ENCODE results near the gene RNF141. TPM values are rescaled to one million over a fixed set of nuclear protein-coding genes. Genes with fewer than 3 reads are reported as not detected.

The RNF141 gene
- total RNA-seq, 1 donor from 2014 or later = 30.0 TPM

GRCh38 chr11:10575346-10576034, 34.5 kb upstream of the RNF141 start:
- no peak overlapping the region for H3K27ac Mint-ChIP-seq (ENCODE audit: unreplicated experiment)
- peaks cover 36% of the 10 kb centered on the region for H3K36me3 Mint-ChIP-seq (ENCODE audit: unreplicated experiment)
- no peak for DNase-seq (ENCODE audit: extremely low spot score, unreplicated experiment)
- no peak overlapping the region for H3K4me3 Mint-ChIP-seq (ENCODE audit: unreplicated experiment)
- no peaks in the 10 kb centered on the region for H3K27me3 Mint-ChIP-seq (ENCODE audit: unreplicated experiment)
- no peak for TF ChIP-seq CTCF (IDR thresholded peaks at IDR 0.05)
- H3K9me3 Mint-ChIP-seq (ENCODE audit: unreplicated experiment) = no peaks in the 10 kb centered on the region
- H3K4me1 Mint-ChIP-seq (ENCODE audit: unreplicated experiment) = no peaks in the 10 kb centered on the region

GRCh38 chr11:10573556-10573955, 32.6 kb upstream of the RNF141 start:
- DNase-seq (ENCODE audit: extremely low spot score, unreplicated experiment) = no peak
- no peak for TF ChIP-seq CTCF (IDR thresholded peaks at IDR 0.05)
- H3K27me3 Mint-ChIP-seq (ENCODE audit: unreplicated experiment) = no peaks in the 10 kb centered on the region
- peaks cover 11% of the 10 kb centered on the region for H3K4me1 Mint-ChIP-seq (ENCODE audit: unreplicated experiment)
- no peak overlapping the region for H3K27ac Mint-ChIP-seq (ENCODE audit: unreplicated experiment)
- H3K9me3 Mint-ChIP-seq (ENCODE audit: unreplicated experiment) = no peaks in the 10 kb centered on the region
- H3K4me3 Mint-ChIP-seq (ENCODE audit: unreplicated experiment) = no peak overlapping the region
- peaks cover 27% of the 10 kb centered on the region for H3K36me3 Mint-ChIP-seq (ENCODE audit: unreplicated experiment)

- Mint-ChIP-seq H3K27me3 (ENCODE audit: unreplicated experiment) (no peaks in the 10 kb centered on the region), H3K9me3 (ENCODE audit: unreplicated experiment) (no peaks in the 10 kb centered on the region), H3K27ac (ENCODE audit: unreplicated experiment) (no peak overlapping the region), H3K4me1 (ENCODE audit: unreplicated experiment) (peaks cover 14% of the 10 kb centered on the region), H3K4me3 (ENCODE audit: unreplicated experiment) (no peak overlapping the region), H3K36me3 (ENCODE audit: unreplicated experiment) (peaks cover 24% of the 10 kb centered on the region)
- DNase-seq (ENCODE audit: extremely low spot score, unreplicated experiment) = no peak
- no peak for TF ChIP-seq CTCF (IDR thresholded peaks at IDR 0.05)
These were observed 32.0 kb upstream of the RNF141 start for GRCh38 chr11:10573028-10573427.

- no peaks in the 10 kb centered on the region for H3K27me3 Mint-ChIP-seq (ENCODE audit: unreplicated experiment)
- H3K9me3 Mint-ChIP-seq (ENCODE audit: unreplicated experiment) = no peaks in the 10 kb centered on the region
- TF ChIP-seq CTCF (IDR thresholded peaks at IDR 0.05) = no peak
- no peak overlapping the region for H3K27ac Mint-ChIP-seq (ENCODE audit: unreplicated experiment)
- H3K4me3 Mint-ChIP-seq (ENCODE audit: unreplicated experiment) = no peak overlapping the region
- DNase-seq (ENCODE audit: extremely low spot score, unreplicated experiment) = no peak
- H3K36me3 Mint-ChIP-seq (ENCODE audit: unreplicated experiment) = peaks cover 22% of the 10 kb centered on the region
- H3K4me1 Mint-ChIP-seq (ENCODE audit: unreplicated experiment) = peaks cover 18% of the 10 kb centered on the region
These were observed 31.5 kb upstream of the RNF141 start for GRCh38 chr11:10572533-10572932.

GRCh38 chr11:10568486-10568941, 27.5 kb upstream of the RNF141 start, which contains the start of gene LYVE1:
TSS of gene LYVE1 (minus strand) at chr11:10568665. CDS start at chr11:10568532, 133 bp downstream.
- no peak for TF ChIP-seq CTCF (IDR thresholded peaks at IDR 0.05)
- H3K27ac Mint-ChIP-seq (ENCODE audit: unreplicated experiment) = peak within 1 kb of the TSS; percentile 69
- H3K4me3 Mint-ChIP-seq (ENCODE audit: unreplicated experiment) = no peak within 1 kb of the TSS
- H3K27me3 Mint-ChIP-seq (ENCODE audit: unreplicated experiment) = no peaks in the 10 kb centered on the region
- DNase-seq (ENCODE audit: extremely low spot score, unreplicated experiment) = no peak
- peaks cover 25% of the 10 kb centered on the region for H3K4me1 Mint-ChIP-seq (ENCODE audit: unreplicated experiment)
- H3K9me3 Mint-ChIP-seq (ENCODE audit: unreplicated experiment) = no peaks in the 10 kb centered on the region
- no peaks in the 10 kb centered on the region for H3K36me3 Mint-ChIP-seq (ENCODE audit: unreplicated experiment)
